Measurements from ENCODE around the gene FAM131C.

FAM131C gene

GRCh38 chr1:16092923-16093511, 19.6 kb upstream of the FAM131C start:
- Histone ChIP-seq H3K4me3 (ENCODE audit: low read length) (no peak overlapping the region), H2AFZ (ENCODE audit: low read depth, low read length) (no peak overlapping the region), H3K4me1 (ENCODE audit: insufficient read depth, low read length) (peaks cover 3% of the 10 kb centered on the region), H3K27me3 (ENCODE audit: insufficient read depth, low read length) (peaks cover 28% of the 10 kb centered on the region), H3K36me3 (ENCODE audit: insufficient read depth, low read length) (no peaks in the 10 kb centered on the region), H3K9me3 (ENCODE audit: low read length) (no peaks in the 10 kb centered on the region)

GRCh38 chr1:16092097-16092922, 18.9 kb upstream of the FAM131C start:
- H3K27me3 ChIP-seq (ENCODE audit: insufficient read depth, low read length), result peaks cover 28% of the 10 kb centered on the region
- no peaks in the 10 kb centered on the region for H3K9me3 ChIP-seq (ENCODE audit: low read length)
- H2AFZ ChIP-seq (ENCODE audit: low read depth, low read length), result no peak overlapping the region
- peaks cover 3% of the 10 kb centered on the region for H3K4me1 ChIP-seq (ENCODE audit: insufficient read depth, low read length)
- no peaks in the 10 kb centered on the region for H3K36me3 ChIP-seq (ENCODE audit: insufficient read depth, low read length)
- H3K4me3 ChIP-seq (ENCODE audit: low read length), result no peak overlapping the region

- Histone ChIP-seq H3K9me3 (ENCODE audit: low read length) (no peaks in the 10 kb centered on the region), H3K4me1 (ENCODE audit: insufficient read depth, low read length) (peaks cover 3% of the 10 kb centered on the region), H2AFZ (ENCODE audit: low read depth, low read length) (no peak overlapping the region), H3K4me3 (ENCODE audit: low read length) (no peak overlapping the region), H3K27me3 (ENCODE audit: insufficient read depth, low read length) (peaks cover 24% of the 10 kb centered on the region), H3K36me3 (ENCODE audit: insufficient read depth, low read length) (no peaks in the 10 kb centered on the region)
These were observed 17.8 kb upstream of the FAM131C start for GRCh38 chr1:16091296-16091695.

GRCh38 chr1:16090076-16090826, 16.8 kb upstream of the FAM131C start:
- Histone ChIP-seq H3K9me3 (ENCODE audit: low read length) (no peaks in the 10 kb centered on the region), H3K4me1 (ENCODE audit: insufficient read depth, low read length) (peaks cover 3% of the 10 kb centered on the region), H2AFZ (ENCODE audit: low read depth, low read length) (no peak overlapping the region), H3K27me3 (ENCODE audit: insufficient read depth, low read length) (peaks cover 21% of the 10 kb centered on the region), H3K36me3 (ENCODE audit: insufficient read depth, low read length) (no peaks in the 10 kb centered on the region), H3K4me3 (ENCODE audit: low read length) (no peak overlapping the region)

GRCh38 chr1:16088996-16089395, 15.5 kb upstream of the FAM131C start:
- no peak overlapping the region for H2AFZ ChIP-seq (ENCODE audit: low read depth, low read length)
- H3K9me3 ChIP-seq (ENCODE audit: low read length), result no peaks in the 10 kb centered on the region
- H3K4me3 ChIP-seq (ENCODE audit: low read length), result no peak overlapping the region
- H3K4me1 ChIP-seq (ENCODE audit: insufficient read depth, low read length), result peaks cover 3% of the 10 kb centered on the region
- peaks cover 21% of the 10 kb centered on the region for H3K27me3 ChIP-seq (ENCODE audit: insufficient read depth, low read length)
- H3K36me3 ChIP-seq (ENCODE audit: insufficient read depth, low read length), result no peaks in the 10 kb centered on the region

GRCh38 chr1:16088351-16088911, 15.0 kb upstream of the FAM131C start:
- Histone ChIP-seq H3K9me3 (ENCODE audit: low read length) (no peaks in the 10 kb centered on the region), H2AFZ (ENCODE audit: low read depth, low read length) (no peak overlapping the region), H3K27me3 (ENCODE audit: insufficient read depth, low read length) (peaks cover 21% of the 10 kb centered on the region), H3K36me3 (ENCODE audit: insufficient read depth, low read length) (no peaks in the 10 kb centered on the region), H3K4me1 (ENCODE audit: insufficient read depth, low read length) (no peaks in the 10 kb centered on the region), H3K4me3 (ENCODE audit: low read length) (no peak overlapping the region)

GRCh38 chr1:16087733-16088132, 14.3 kb upstream of the FAM131C start:
- no peaks in the 10 kb centered on the region for H3K4me1 ChIP-seq (ENCODE audit: insufficient read depth, low read length)
- no peak overlapping the region for H3K4me3 ChIP-seq (ENCODE audit: low read length)
- H3K9me3 ChIP-seq (ENCODE audit: low read length), result no peaks in the 10 kb centered on the region
- H3K36me3 ChIP-seq (ENCODE audit: insufficient read depth, low read length), result no peaks in the 10 kb centered on the region
- peaks cover 21% of the 10 kb centered on the region for H3K27me3 ChIP-seq (ENCODE audit: insufficient read depth, low read length)
- H2AFZ ChIP-seq (ENCODE audit: low read depth, low read length), result no peak overlapping the region

GRCh38 chr1:16085522-16085921, 12.1 kb upstream of the FAM131C start:
- no peaks in the 10 kb centered on the region for H3K4me1 ChIP-seq (ENCODE audit: insufficient read depth, low read length)
- H3K36me3 ChIP-seq (ENCODE audit: insufficient read depth, low read length), result no peaks in the 10 kb centered on the region
- H3K9me3 ChIP-seq (ENCODE audit: low read length), result no peaks in the 10 kb centered on the region
- no peak overlapping the region for H3K4me3 ChIP-seq (ENCODE audit: low read length)
- H3K27me3 ChIP-seq (ENCODE audit: insufficient read depth, low read length), result peaks cover 18% of the 10 kb centered on the region
- no peak overlapping the region for H2AFZ ChIP-seq (ENCODE audit: low read depth, low read length)

- peaks cover 4% of the 10 kb centered on the region for H3K27me3 ChIP-seq (ENCODE audit: insufficient read depth, low read length)
- H3K36me3 ChIP-seq (ENCODE audit: insufficient read depth, low read length), result no peaks in the 10 kb centered on the region
- no peak overlapping the region for H2AFZ ChIP-seq (ENCODE audit: low read depth, low read length)
- H3K4me1 ChIP-seq (ENCODE audit: insufficient read depth, low read length), result no peaks in the 10 kb centered on the region
- H3K4me3 ChIP-seq (ENCODE audit: low read length), result no peak overlapping the region
- H3K9me3 ChIP-seq (ENCODE audit: low read length), result no peaks in the 10 kb centered on the region
These were observed 10.0 kb upstream of the FAM131C start for GRCh38 chr1:16083486-16083885.

GRCh38 chr1:16082283-16083038, 9.0 kb upstream of the FAM131C start:
- no peak overlapping the region for H2AFZ ChIP-seq (ENCODE audit: low read depth, low read length)
- no peaks in the 10 kb centered on the region for H3K9me3 ChIP-seq (ENCODE audit: low read length)
- no peak overlapping the region for H3K4me3 ChIP-seq (ENCODE audit: low read length)
- H3K27me3 ChIP-seq (ENCODE audit: insufficient read depth, low read length), result no peaks in the 10 kb centered on the region
- H3K36me3 ChIP-seq (ENCODE audit: insufficient read depth, low read length), result no peaks in the 10 kb centered on the region
- no peaks in the 10 kb centered on the region for H3K4me1 ChIP-seq (ENCODE audit: insufficient read depth, low read length)

GRCh38 chr1:16081636-16082035, 8.2 kb upstream of the FAM131C start:
- no peak overlapping the region for H3K4me3 ChIP-seq (ENCODE audit: low read length)

GRCh38 chr1:16080422-16081150, 7.1 kb upstream of the FAM131C start:
- no peaks in the 10 kb centered on the region for H3K4me1 ChIP-seq (ENCODE audit: insufficient read depth, low read length)
- H3K36me3 ChIP-seq (ENCODE audit: insufficient read depth, low read length), result no peaks in the 10 kb centered on the region
- H3K27me3 ChIP-seq (ENCODE audit: insufficient read depth, low read length), result peaks cover 9% of the 10 kb centered on the region
- H2AFZ ChIP-seq (ENCODE audit: low read depth, low read length), result no peak overlapping the region
- H3K9me3 ChIP-seq (ENCODE audit: low read length), result no peaks in the 10 kb centered on the region
- H3K4me3 ChIP-seq (ENCODE audit: low read length), result no peak overlapping the region

More at GRCh38 chr1:16081636-16082035, 8.2 kb upstream of the FAM131C start:
- no peak overlapping the region for H2AFZ ChIP-seq (ENCODE audit: low read depth, low read length)
- peaks cover 2% of the 10 kb centered on the region for H3K27me3 ChIP-seq (ENCODE audit: insufficient read depth, low read length)
- no peaks in the 10 kb centered on the region for H3K9me3 ChIP-seq (ENCODE audit: low read length)
- no peaks in the 10 kb centered on the region for H3K4me1 ChIP-seq (ENCODE audit: insufficient read depth, low read length)
- no peaks in the 10 kb centered on the region for H3K36me3 ChIP-seq (ENCODE audit: insufficient read depth, low read length)

Data from neuron (in vitro differentiated cells).